AG10803 (cell line): ENCODE data around the gene PCBP1.

ENCODE experiments used
- DNase-seq: peaks from one replicate; pipeline ENCODE4 v3.0.0; 2010; ENCODE audit warnings: low read depth
- H3K4me3 ChIP-seq: 2 replicates; pipeline ENCODE4 v1.5.1; 2011; ENCODE audit warnings: mild to moderate bottlenecking, low read length, control low read depth
- TF ChIP-seq, protein P1 (sequence below): conservative IDR thresholded peaks from 2 replicates; pipeline ENCODE4 v1.5.1; 2011; ENCODE audit warnings: mild to moderate bottlenecking, low read length, control low read depth, inconsistent platforms

The PCBP1 gene

GRCh38 chr2:70081221-70081620, 6.1 kb upstream of the PCBP1 start:
- TF ChIP-seq, protein P1, sequence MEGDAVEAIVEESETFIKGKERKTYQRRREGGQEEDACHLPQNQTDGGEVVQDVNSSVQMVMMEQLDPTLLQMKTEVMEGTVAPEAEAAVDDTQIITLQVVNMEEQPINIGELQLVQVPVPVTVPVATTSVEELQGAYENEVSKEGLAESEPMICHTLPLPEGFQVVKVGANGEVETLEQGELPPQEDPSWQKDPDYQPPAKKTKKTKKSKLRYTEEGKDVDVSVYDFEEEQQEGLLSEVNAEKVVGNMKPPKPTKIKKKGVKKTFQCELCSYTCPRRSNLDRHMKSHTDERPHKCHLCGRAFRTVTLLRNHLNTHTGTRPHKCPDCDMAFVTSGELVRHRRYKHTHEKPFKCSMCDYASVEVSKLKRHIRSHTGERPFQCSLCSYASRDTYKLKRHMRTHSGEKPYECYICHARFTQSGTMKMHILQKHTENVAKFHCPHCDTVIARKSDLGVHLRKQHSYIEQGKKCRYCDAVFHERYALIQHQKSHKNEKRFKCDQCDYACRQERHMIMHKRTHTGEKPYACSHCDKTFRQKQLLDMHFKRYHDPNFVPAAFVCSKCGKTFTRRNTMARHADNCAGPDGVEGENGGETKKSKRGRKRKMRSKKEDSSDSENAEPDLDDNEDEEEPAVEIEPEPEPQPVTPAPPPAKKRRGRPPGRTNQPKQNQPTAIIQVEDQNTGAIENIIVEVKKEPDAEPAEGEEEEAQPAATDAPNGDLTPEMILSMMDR: no peak
- DNase-seq: no peak
- no peak overlapping the region for H3K4me3 ChIP-seq

GRCh38 chr2:70083344-70084156, 3.7 kb upstream of the PCBP1 start:
- TF ChIP-seq, protein P1: no peak
- H3K4me3 ChIP-seq: no peak overlapping the region
- no peak for DNase-seq

- TF ChIP-seq, protein P1: no peak
- DNase-seq: no peak
- peak overlapping the region; percentile 96 for H3K4me3 ChIP-seq
Measured at GRCh38 chr2:70084973-70085710, 2.1 kb upstream of the PCBP1 start.

DNA sequence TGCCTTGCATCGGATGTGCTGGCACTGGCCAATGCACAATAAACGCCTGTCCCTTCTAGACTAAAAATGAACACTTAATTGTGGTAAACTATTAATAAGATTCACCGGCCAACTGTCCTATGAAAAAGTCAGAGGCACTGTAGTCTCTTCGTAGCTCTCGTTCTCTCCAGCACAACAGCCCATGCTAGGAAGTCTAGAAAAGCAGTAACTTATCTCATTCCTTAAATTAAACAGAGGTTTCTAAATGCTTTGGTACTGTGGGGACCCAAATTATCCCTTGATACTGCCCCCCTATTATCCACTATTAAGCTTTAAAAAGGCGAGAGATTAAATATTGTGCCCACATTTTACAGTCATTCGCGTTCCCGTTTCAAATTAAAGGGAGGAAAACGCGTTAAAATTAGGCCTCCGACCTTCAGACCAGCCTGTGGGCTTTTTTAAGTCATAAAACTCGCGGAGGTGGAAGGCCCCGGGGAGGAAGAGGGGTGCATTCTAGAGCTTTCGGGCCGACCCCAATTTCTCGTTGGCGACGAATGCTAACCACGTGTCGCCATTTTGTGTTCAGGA, 1.5 kb upstream of the PCBP1 start:
- DNase-seq: no peak
- TF ChIP-seq, protein P1: no peak
- H3K4me3 ChIP-seq: peak overlapping the region; percentile 96

DNA sequence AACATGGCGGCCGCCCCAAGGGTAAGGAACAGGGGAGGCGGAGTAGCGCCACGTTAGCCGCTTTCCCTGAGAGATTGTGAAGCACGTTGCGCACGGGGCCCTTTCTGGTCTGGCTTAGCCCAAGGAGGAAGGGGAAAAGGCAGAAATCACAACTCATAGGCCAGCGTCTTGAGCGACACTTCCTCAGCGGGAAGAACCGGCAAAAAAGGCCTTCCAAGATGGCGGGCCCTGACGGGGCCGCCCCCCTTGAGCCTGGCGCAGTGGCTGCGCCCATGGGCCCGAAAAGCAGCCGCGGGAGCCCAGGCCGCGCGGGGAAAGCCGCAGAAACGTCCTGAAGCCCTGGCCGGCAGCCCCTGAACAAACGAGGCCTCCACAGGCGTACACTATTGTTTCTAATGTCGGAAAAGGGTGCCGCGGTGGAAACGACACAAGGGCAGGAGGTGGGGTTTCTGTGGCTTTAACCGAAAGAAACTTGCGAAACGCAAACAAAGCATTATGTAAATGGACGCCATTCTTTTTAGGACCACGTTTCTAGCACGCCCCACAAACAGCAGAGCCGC, 919 bp upstream of the PCBP1 start:
- peak overlapping the region; percentile 96 for H3K4me3 ChIP-seq
- TF ChIP-seq, protein P1: no peak
- peak; percentile 89 for DNase-seq

DNA sequence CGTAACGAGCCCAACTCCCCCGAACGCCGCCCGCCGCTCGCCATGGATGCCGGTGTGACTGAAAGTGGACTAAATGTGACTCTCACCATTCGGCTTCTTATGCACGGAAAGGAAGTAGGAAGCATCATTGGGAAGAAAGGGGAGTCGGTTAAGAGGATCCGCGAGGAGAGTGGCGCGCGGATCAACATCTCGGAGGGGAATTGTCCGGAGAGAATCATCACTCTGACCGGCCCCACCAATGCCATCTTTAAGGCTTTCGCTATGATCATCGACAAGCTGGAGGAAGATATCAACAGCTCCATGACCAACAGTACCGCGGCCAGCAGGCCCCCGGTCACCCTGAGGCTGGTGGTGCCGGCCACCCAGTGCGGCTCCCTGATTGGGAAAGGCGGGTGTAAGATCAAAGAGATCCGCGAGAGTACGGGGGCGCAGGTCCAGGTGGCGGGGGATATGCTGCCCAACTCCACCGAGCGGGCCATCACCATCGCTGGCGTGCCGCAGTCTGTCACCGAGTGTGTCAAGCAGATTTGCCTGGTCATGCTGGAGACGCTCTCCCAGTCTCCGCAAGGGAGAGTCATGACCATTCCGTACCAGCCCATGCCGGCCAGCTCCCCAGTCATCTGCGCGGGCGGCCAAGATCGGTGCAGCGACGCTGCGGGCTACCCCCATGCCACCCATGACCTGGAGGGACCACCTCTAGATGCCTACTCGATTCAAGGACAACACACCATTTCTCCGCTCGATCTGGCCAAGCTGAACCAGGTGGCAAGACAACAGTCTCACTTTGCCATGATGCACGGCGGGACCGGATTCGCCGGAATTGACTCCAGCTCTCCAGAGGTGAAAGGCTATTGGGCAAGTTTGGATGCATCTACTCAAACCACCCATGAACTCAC, 673 bp downstream of the PCBP1 start:
- TF ChIP-seq, protein P1: no peak
- DNase-seq: peak; percentile 61
- peak overlapping the region; percentile 96 for H3K4me3 ChIP-seq
